Mucosa of descending colon (tissue), 3 donors: ENCODE data around the gene DNAH7. TPM values are rescaled to one million over a fixed set of nuclear protein-coding genes. Genes with fewer than 3 reads are reported as not detected.

Source experiments
- ATAC-seq: fragments of 200-7000 bp; cut with Tn5 transposase; one replicate; pipeline ENCODE4 v1.9.1; 2020; ENCODE audit warnings: mild to moderate bottlenecking, moderate library complexity
- DNase-seq, 3 donors: peaks; one replicate each; pipeline ENCODE4 v3.0.0-alpha.2; 2020
- H3K36me3 ChIP-seq: fragments of 200-600 bp; one replicate; pipeline ENCODE4 v1.8.0; 2021; ENCODE audit warnings: low read depth, mild to moderate bottlenecking
- H3K4me1 ChIP-seq: fragments of 200-600 bp; one replicate; pipeline ENCODE4 v1.8.0; 2021; ENCODE audit warnings: low read depth, mild to moderate bottlenecking
- H3K4me3 ChIP-seq: fragments of 200-600 bp; one replicate; pipeline ENCODE4 v1.8.0; 2021; ENCODE audit warnings: mild to moderate bottlenecking
- H3K9me3 ChIP-seq: fragments of 200-600 bp; one replicate; pipeline ENCODE4 v1.8.0; 2021; ENCODE audit warnings: mild to moderate bottlenecking
- CTCF ChIP-seq: fragments of 200-600 bp; IDR thresholded peaks from one replicate; pipeline ENCODE4 v1.8.0; 2022; ENCODE audit warnings: antibody characterized with exemption, mild to moderate bottlenecking
- intact Hi-C, 2 donors: fragments of 100-400 bp; cut with DNase I in 1 of 2; cut with micrococcal nuclease in 1 of 2; formaldehyde crosslinking; loops; one replicate each; pipeline versions ENCODE4 v1.11.0 to v1.11.1; 2022; cut with DNase I, micrococcal nuclease
- total RNA-seq, 3 donors: library from RNA; stranded (reverse); fragmentation: NEBNext Ultra II Directional in 2 of 3; extraction: Animal tissue kit (Norgen Biotek cat#: 25700) in 2 of 3; gene quantifications; one replicate each; pipeline versions ENCODE4 v1.2.1 to v1.2.4, GENCODE V29; 2021 to 2023
- donor health status: DM: no; HTN: no; CAD: no; lungs with moderate emphysema.
- donor health status: DM: no; HTN: no; CAD: no.
- donor health status: DM: no; HTN: yes; CAD: no.

DNAH7 gene
- total RNA-seq, 3 donors from 2014 or later = 3.0 to 9.3 (median 5.5) TPM

DNA sequence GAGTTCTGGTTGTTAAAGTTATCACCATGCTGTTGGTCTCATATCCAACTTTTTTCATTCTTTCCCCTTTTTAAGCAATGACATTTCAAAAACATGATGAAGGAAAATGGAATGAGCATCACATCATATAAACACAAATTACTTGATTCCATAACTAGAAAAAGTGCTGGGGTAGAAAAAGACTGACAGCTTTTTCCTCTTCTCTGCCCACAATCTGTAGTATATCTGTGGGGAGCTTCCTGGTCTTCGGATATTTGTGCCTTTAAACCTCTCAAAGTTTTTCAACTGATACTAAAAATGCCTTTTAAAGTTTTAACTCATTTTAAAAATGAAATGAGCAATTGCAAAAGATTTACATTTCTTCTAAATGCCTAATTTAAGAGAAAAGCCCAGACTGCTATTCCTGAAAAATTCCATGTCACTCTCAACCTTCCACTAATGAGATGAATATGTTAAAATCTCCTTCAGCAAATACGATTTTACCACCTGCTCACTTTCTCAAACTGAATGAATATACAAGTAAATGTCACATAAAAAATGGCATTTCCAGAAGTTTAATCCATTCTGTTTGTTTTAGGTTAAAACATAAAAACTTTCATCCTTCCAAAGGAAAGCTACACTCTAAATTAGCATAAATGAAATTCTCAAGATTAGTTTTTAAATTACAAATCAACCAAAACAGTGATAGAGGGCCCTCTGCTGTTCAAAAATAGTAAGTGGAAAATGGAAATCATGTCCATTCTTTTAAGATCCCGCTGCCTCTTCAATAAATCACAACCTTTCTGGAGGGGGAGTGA is 2.1 kb downstream of the DNAH7 start:
- ATAC-seq (no peak), DNase-seq (no peak)
- H3K9me3 ChIP-seq = no peaks in the 10 kb centered on the region
- H3K4me1 ChIP-seq = peaks cover 6% of the 10 kb centered on the region
- no peak overlapping the region for H3K4me3 ChIP-seq
- H3K36me3 ChIP-seq = no peaks in the 10 kb centered on the region
- intact Hi-C loops = loop anchor here in 1 of 2 donors (5.0 kb wide), 1 partner anchor 404 kb away; no protein-coding TSS in a partner anchor
- TF ChIP-seq CTCF = peak; percentile 38

GRCh38 chr2:196063773-196064172 is 4.9 kb downstream of the DNAH7 start:
- DNase-seq (no peak), ATAC-seq (no peak)
- Histone ChIP-seq H3K4me1 (peaks cover 6% of the 10 kb centered on the region), H3K9me3 (no peaks in the 10 kb centered on the region), H3K36me3 (no peaks in the 10 kb centered on the region), H3K4me3 (no peak overlapping the region)
- TF ChIP-seq CTCF = no peak
- intact Hi-C loops = no loop called here

DNA sequence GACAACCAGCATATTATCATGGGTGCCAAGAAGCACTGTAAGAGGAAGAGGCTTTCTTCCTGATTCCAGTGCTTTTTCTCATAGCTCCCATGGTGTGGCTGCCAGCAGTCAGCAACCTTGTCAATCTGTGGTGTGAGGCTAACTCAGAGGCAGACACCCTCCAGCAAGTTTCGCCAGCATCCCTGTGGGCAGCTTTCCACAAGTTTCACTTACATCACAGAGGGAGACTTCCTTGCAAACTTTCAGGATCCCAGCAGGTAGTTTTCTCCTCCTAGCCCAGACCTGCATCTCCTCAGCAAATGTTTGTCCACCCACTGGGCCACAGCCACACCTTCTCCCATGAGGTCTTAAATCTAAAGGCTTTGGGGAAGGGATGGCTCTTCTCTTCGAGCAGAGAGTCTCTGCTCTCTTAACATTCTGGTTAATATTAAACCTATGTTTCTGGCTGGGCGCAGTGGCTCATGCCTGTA is 9.1 kb downstream of the DNAH7 start:
- ATAC-seq (peak; percentile 40), DNase-seq (no peak)
- no peak for TF ChIP-seq CTCF
- Histone ChIP-seq H3K36me3 (no peaks in the 10 kb centered on the region), H3K4me3 (no peak overlapping the region), H3K9me3 (no peaks in the 10 kb centered on the region), H3K4me1 (no peaks in the 10 kb centered on the region)
- intact Hi-C loops = no loop called here

DNA sequence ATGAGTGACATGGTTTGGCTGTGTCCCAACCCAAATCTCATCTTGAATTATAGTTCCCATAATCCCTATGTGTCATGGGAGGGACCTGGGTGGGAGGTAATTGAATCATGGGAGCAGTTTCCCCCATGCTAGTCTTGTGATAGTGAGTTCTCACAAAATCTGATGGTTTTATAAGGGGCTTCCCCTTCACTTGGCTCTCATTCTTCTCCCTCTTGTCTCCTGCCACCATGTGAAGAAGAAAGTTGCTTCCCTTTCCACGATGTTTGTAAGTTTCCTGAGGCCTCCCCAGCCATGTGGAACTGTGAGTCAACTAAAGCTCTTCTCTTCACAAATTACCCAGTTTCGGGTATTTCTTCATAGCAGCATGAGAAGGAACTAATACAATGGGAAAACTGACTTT is 14.0 kb downstream of the DNAH7 start:
- Histone ChIP-seq H3K9me3 (no peaks in the 10 kb centered on the region), H3K4me1 (no peaks in the 10 kb centered on the region), H3K36me3 (no peaks in the 10 kb centered on the region), H3K4me3 (no peak overlapping the region)
- ATAC-seq (no peak), DNase-seq (no peak)
- no peak for TF ChIP-seq CTCF
- intact Hi-C loops = no loop called here

DNA sequence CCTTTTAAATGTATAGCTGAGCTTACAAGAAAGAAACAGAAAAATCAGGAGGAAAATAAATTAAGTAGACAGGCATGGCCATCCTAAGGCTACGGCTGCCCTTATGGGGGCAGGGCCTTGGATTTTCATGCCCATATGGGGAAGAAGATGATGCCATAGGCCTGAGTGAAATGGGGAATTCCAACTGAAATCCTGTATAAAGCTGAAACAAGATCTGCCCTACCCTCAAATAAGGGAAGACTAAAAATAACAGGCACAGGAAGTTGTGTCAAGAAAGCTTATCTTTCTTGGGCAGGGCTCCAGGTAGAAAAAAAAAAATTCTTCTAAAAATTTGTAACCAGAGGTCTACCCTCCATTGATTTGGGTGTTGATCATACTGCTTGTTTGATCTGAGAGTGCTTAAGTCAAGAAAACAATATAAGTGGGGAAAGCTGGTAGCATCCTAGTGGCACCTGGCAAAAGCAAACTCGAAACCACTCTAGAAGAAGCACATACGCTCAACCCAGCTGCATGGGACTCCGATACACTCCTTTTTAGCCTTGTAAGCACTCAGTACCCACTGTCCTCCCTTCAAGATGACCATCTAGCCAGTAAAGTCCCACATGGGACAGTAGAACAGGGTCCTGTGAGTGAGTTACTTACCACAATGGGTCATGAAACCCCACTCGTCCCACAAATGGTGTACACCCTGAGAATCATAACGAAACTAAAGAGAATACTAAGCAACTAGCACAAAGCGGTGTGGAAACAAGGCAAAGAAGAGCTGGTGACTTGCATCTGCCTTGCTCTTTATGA is 22.3 kb downstream of the DNAH7 start:
- no peak for TF ChIP-seq CTCF
- no peaks in the 10 kb centered on the region for H3K9me3 ChIP-seq
- H3K36me3 ChIP-seq = no peaks in the 10 kb centered on the region
- H3K4me3 ChIP-seq = no peak overlapping the region
- intact Hi-C loops = no loop called here
- ATAC-seq (no peak), DNase-seq (no peak)
- H3K4me1 ChIP-seq = no peaks in the 10 kb centered on the region
